Measurements from ENCODE around the gene DDX25. TPM values are rescaled to one million over a fixed set of nuclear protein-coding genes. Genes with fewer than 3 reads are reported as not detected.

DDX25 gene
- total and polyA plus RNA-seq, 2 of the 4 experiments (the other 2 are of a cell fraction) = under 0.01 TPM; not detected in 1

DNA sequence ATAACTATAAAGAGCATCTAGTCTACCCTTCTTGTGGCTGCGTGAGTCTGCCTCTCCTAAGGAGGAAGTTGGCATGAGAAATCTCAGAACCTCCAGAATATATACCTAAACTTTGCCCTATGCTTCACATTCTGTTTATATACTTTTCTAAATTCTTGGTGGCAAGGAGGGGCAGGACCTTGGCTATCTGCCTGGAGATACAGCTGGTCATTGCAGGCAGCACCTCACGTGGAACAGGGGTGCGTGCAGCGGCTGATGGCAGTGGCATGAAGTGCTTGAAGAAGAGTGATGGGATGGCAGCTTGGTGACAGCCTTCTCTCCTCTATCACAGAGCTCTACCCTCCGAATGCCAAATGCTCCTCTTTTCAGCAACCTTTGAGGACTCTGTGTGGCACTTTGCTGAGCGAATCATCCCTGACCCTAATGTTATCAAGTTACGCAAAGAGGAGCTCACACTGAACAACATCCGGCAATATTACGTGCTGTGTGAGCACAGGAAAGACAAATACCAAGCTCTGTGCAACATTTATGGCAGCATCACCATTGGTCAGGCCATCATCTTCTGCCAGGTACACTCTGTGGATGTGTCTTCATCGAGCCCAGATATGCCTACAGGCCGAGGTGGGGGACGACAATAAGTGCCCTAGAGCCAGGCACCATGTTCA lies 12.5 kb downstream of the DDX25 start:
- Histone ChIP-seq H3K18ac (ENCODE audit: low read depth, low read length) (no peak overlapping the region), H2BK15ac (ENCODE audit: low read depth, low read length) (no peak overlapping the region), H3K4me1 (ENCODE audit: control insufficient read depth, insufficient read depth, low read length) (no peaks in the 10 kb centered on the region), H3K14ac (replicated peaks; ENCODE audit: low read depth, low read length) (no peak overlapping the region), H4K5ac (ENCODE audit: low read depth, low read length) (no peak overlapping the region), H3K9me3 (ENCODE audit: control insufficient read depth, insufficient read depth, low read length) (no peaks in the 10 kb centered on the region), H3K9me1 (ENCODE audit: insufficient read depth, low read length) (no peaks in the 10 kb centered on the region), H3K4ac (ENCODE audit: low read depth, low read length) (no peak overlapping the region), H4K8ac (ENCODE audit: low read depth in 2 of 2, low read length in 2 of 2) (no peak overlapping the region), H3K56ac (ENCODE audit: extremely low read depth, insufficient read depth, low read length) (no peak overlapping the region), H3K79me1 (ENCODE audit: low read depth in 1 of 2, low read length in 2 of 2) (no peaks in the 10 kb centered on the region), H3K36me3 (ENCODE audit: control insufficient read depth, insufficient read depth, low read length) (no peaks in the 10 kb centered on the region), H3K4me2 (ENCODE audit: low read depth, low read length) (no peak overlapping the region), H2AK5ac (ENCODE audit: low read depth, low read length) (no peak overlapping the region), H2BK20ac (ENCODE audit: low read depth, low read length) (no peak overlapping the region), H2AFZ (replicated peaks; ENCODE audit: low read length, poor library complexity) (no peak overlapping the region), H2BK120ac (ENCODE audit: low read depth, low read length) (no peak overlapping the region), H4K20me1 (ENCODE audit: insufficient read depth, low read length) (no peaks in the 10 kb centered on the region), H3K27ac (ENCODE audit: insufficient read depth, low read length) (no peak overlapping the region), H4K91ac (ENCODE audit: insufficient read depth, low read depth, low read length) (no peak overlapping the region), H3K4me3 (ENCODE audit: insufficient read depth, low read depth, low read length) (no peak overlapping the region), H3K27me3 (ENCODE audit: control insufficient read depth, insufficient read depth, low read length) (peaks cover 32% of the 10 kb centered on the region), H2BK5ac (ENCODE audit: low read depth, low read length, poor library complexity, severe bottlenecking) (no peak overlapping the region), H3K9ac (ENCODE audit: low read depth, low read length) (no peak overlapping the region), H2AK9ac (replicated peaks; ENCODE audit: low read depth, low read length, poor library complexity) (no peak overlapping the region), H3K23ac (ENCODE audit: low read depth, low read length) (no peak overlapping the region)
- ATAC-seq (ENCODE audit: low read depth) (no peak), DNase-seq (no peak)
- no peak for TF ChIP-seq RAD21 (IDR thresholded peaks at IDR 0.05; ENCODE audit: low read length)
- no peak for TF ChIP-seq CEBPB (IDR thresholded peaks at IDR 0.05; ENCODE audit: low read depth, low read length)
- no peak for TF ChIP-seq RFX5 (IDR thresholded peaks at IDR 0.05; ENCODE audit: low read depth, low read length)
- no peak for TF ChIP-seq NFE2L2 (IDR thresholded peaks at IDR 0.05; ENCODE audit: low read depth, low read length)
- no peak for TF ChIP-seq CHD1 (IDR thresholded peaks at IDR 0.05; ENCODE audit: low read depth, low read length)
- no peak for TF ChIP-seq MXI1 (IDR thresholded peaks at IDR 0.05; ENCODE audit: borderline replicate concordance, low read depth, low read length)
- TF ChIP-seq SMC3 (IDR thresholded peaks at IDR 0.05; ENCODE audit: low read depth, low read length) = no peak
- TF ChIP-seq, protein P1, sequence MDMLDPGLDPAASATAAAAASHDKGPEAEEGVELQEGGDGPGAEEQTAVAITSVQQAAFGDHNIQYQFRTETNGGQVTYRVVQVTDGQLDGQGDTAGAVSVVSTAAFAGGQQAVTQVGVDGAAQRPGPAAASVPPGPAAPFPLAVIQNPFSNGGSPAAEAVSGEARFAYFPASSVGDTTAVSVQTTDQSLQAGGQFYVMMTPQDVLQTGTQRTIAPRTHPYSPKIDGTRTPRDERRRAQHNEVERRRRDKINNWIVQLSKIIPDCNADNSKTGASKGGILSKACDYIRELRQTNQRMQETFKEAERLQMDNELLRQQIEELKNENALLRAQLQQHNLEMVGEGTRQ (IDR thresholded peaks at IDR 0.05; ENCODE audit: low read depth, low read length) = no peak
- TF ChIP-seq MAFK (IDR thresholded peaks at IDR 0.05; ENCODE audit: low read depth, low read length) = no peak
- TF ChIP-seq MAZ (IDR thresholded peaks at IDR 0.05; ENCODE audit: borderline replicate concordance, low read depth, low read length) = no peak
- TF ChIP-seq BHLHE40 (IDR thresholded peaks at IDR 0.05; ENCODE audit: low read depth, low read length) = no peak
- TF ChIP-seq, protein P2, sequence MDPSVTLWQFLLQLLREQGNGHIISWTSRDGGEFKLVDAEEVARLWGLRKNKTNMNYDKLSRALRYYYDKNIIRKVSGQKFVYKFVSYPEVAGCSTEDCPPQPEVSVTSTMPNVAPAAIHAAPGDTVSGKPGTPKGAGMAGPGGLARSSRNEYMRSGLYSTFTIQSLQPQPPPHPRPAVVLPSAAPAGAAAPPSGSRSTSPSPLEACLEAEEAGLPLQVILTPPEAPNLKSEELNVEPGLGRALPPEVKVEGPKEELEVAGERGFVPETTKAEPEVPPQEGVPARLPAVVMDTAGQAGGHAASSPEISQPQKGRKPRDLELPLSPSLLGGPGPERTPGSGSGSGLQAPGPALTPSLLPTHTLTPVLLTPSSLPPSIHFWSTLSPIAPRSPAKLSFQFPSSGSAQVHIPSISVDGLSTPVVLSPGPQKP (IDR thresholded peaks at IDR 0.05; ENCODE audit: borderline replicate concordance, low read depth, low read length) = no peak
- TF ChIP-seq POLR2A (IDR thresholded peaks at IDR 0.05; ENCODE audit: low read depth, low read length) = no peak
- TF ChIP-seq FOS (IDR thresholded peaks at IDR 0.05; ENCODE audit: low read depth, low read length) = no peak
- TF ChIP-seq, protein P3, sequence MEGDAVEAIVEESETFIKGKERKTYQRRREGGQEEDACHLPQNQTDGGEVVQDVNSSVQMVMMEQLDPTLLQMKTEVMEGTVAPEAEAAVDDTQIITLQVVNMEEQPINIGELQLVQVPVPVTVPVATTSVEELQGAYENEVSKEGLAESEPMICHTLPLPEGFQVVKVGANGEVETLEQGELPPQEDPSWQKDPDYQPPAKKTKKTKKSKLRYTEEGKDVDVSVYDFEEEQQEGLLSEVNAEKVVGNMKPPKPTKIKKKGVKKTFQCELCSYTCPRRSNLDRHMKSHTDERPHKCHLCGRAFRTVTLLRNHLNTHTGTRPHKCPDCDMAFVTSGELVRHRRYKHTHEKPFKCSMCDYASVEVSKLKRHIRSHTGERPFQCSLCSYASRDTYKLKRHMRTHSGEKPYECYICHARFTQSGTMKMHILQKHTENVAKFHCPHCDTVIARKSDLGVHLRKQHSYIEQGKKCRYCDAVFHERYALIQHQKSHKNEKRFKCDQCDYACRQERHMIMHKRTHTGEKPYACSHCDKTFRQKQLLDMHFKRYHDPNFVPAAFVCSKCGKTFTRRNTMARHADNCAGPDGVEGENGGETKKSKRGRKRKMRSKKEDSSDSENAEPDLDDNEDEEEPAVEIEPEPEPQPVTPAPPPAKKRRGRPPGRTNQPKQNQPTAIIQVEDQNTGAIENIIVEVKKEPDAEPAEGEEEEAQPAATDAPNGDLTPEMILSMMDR (conservative IDR thresholded peaks at IDR 0.05; ENCODE audit: low read depth, low read length) = no peak
- TF ChIP-seq RCOR1 (IDR thresholded peaks at IDR 0.05; ENCODE audit: insufficient replicate concordance, low read length) = no peak
- ChIA-PET POLR2A (ENCODE audit: unreplicated experiment) (no interaction called here), CTCF (interaction anchor here (1.1 kb wide), 1 partner anchor 275 kb away, joined by 3 read pairs; no protein-coding TSS in a partner anchor)
- dilution Hi-C loops (cut with HindIII; ENCODE audit: low sequenced_read_pairs, unreplicated experiment) = loop anchor here (25.0 kb wide), 1 partner anchor 295 kb away; the partner anchor contains the start of genes FAM118B and RPUSD4
- WGBS, 2 experiments (ENCODE audit: extremely low coverage in 2 of 2, insufficient read length in 1 of 2) = 81% methylated on average over 3 of the region's 12 CpGs; no CpG with 5 or more reads in 1 of the 2 experiments
- in situ Hi-C loops (cut with MboI; ENCODE audit: low sequenced_read_pairs) = no loop called here
- BruUV-seq (replicated peaks) = no TSS peak
- intact Hi-C loops (cut with micrococcal nuclease) = no loop called here

Data from IMR-90 (cell line).